Parathyroid adenoma (tissue), 2 donors: ENCODE data around the gene CCDC92.

Experiments used
- H2AFZ ChIP-seq: fragments of 300-600 bp; sonication (generic); one replicate; pipeline ENCODE4 v1.7.0; 2017; ENCODE audit warnings: antibody characterized with exemption, mild to moderate bottlenecking
- H3K27ac ChIP-seq: fragments of 300-600 bp; sonication (generic); one replicate; pipeline ENCODE4 v1.7.0; 2017
- H3K27me3 ChIP-seq: fragments of 300-600 bp; sonication (generic); one replicate; pipeline ENCODE4 v1.7.0; 2017; ENCODE audit warnings: low read length; ENCODE audit not compliant: control insufficient read depth, insufficient read depth
- H3K36me3 ChIP-seq: fragments of 300-600 bp; sonication (generic); one replicate; pipeline ENCODE4 v1.7.0; 2017; ENCODE audit warnings: low read length; ENCODE audit not compliant: control insufficient read depth, insufficient read depth
- H3K4me1 ChIP-seq: fragments of 300-600 bp; sonication (generic); one replicate; pipeline ENCODE4 v1.7.0; 2017; ENCODE audit warnings: control low read depth
- H3K4me2 ChIP-seq: fragments of 300-600 bp; sonication (generic); one replicate; pipeline ENCODE4 v1.7.0; 2017; ENCODE audit warnings: low read length
- H3K4me3 ChIP-seq: fragments of 300-600 bp; sonication (generic); one replicate; pipeline ENCODE4 v1.7.0; 2017; ENCODE audit warnings: low read depth, low read length
- H3K79me2 ChIP-seq: fragments of 300-600 bp; sonication (generic); one replicate; pipeline ENCODE4 v1.7.0; 2017; ENCODE audit warnings: control low read depth
- H3K9ac ChIP-seq: fragments of 300-600 bp; sonication (generic); one replicate; pipeline ENCODE4 v1.7.0; 2017; ENCODE audit warnings: mild to moderate bottlenecking
- H3K9me3 ChIP-seq: fragments of 300-600 bp; sonication (generic); one replicate; pipeline ENCODE4 v1.7.0; 2017; ENCODE audit warnings: low read length; ENCODE audit not compliant: control insufficient read depth
- CTCF ChIP-seq: fragments of 300-600 bp; sonication (generic); IDR thresholded peaks from one replicate; pipeline ENCODE4 v1.7.0; 2017; ENCODE audit warnings: antibody characterized with exemption, mild to moderate bottlenecking
- donor health status: primary hyperparathyroidism.

CCDC92 gene

GRCh38 chr12:123946152-123946515 lies 26.5 kb downstream of the CCDC92 start:
- Histone ChIP-seq H3K4me1 (no peaks in the 10 kb centered on the region), H3K79me2 (peaks cover 22% of the 10 kb centered on the region), H3K27me3 (no peaks in the 10 kb centered on the region), H3K27ac (no peak overlapping the region), H3K4me3 (no peak overlapping the region), H3K9me3 (no peaks in the 10 kb centered on the region), H3K36me3 (no peaks in the 10 kb centered on the region), H2AFZ (no peak overlapping the region), H3K4me2 (no peak overlapping the region), H3K9ac (no peak overlapping the region)
- no peak for TF ChIP-seq CTCF

GRCh38 chr12:123945287-123946151 lies 27.1 kb downstream of the CCDC92 start:
- no peak overlapping the region for H3K4me2 ChIP-seq
- H3K9me3 ChIP-seq: no peaks in the 10 kb centered on the region
- TF ChIP-seq CTCF: no peak
- no peak overlapping the region for H3K27ac ChIP-seq
- H2AFZ ChIP-seq: no peak overlapping the region
- no peaks in the 10 kb centered on the region for H3K4me1 ChIP-seq
- no peak overlapping the region for H3K9ac ChIP-seq
- peaks cover 18% of the 10 kb centered on the region for H3K79me2 ChIP-seq
- no peaks in the 10 kb centered on the region for H3K36me3 ChIP-seq
- no peaks in the 10 kb centered on the region for H3K27me3 ChIP-seq
- H3K4me3 ChIP-seq: no peak overlapping the region

- Histone ChIP-seq H3K36me3 (no peaks in the 10 kb centered on the region), H3K9ac (no peak overlapping the region), H3K79me2 (peaks cover 18% of the 10 kb centered on the region), H3K4me3 (no peak overlapping the region), H2AFZ (no peak overlapping the region), H3K9me3 (no peaks in the 10 kb centered on the region), H3K27ac (no peak overlapping the region), H3K4me2 (no peak overlapping the region), H3K4me1 (no peaks in the 10 kb centered on the region), H3K27me3 (no peaks in the 10 kb centered on the region)
- no peak for TF ChIP-seq CTCF
Measured at GRCh38 chr12:123944696-123945095, 27.9 kb downstream of the CCDC92 start.

- no peaks in the 10 kb centered on the region for H3K27me3 ChIP-seq
- no peak overlapping the region for H3K4me3 ChIP-seq
- peaks cover 9% of the 10 kb centered on the region for H3K79me2 ChIP-seq
- H2AFZ ChIP-seq: no peak overlapping the region
- H3K4me1 ChIP-seq: no peaks in the 10 kb centered on the region
- H3K4me2 ChIP-seq: no peak overlapping the region
- H3K9ac ChIP-seq: no peak overlapping the region
- no peak for TF ChIP-seq CTCF
- no peaks in the 10 kb centered on the region for H3K36me3 ChIP-seq
- H3K27ac ChIP-seq: no peak overlapping the region
- no peaks in the 10 kb centered on the region for H3K9me3 ChIP-seq
Measured at GRCh38 chr12:123943816-123944215, 28.8 kb downstream of the CCDC92 start.
